IMR-90 (cell line): ENCODE results near the gene SLC36A2. TPM values are rescaled to one million over a fixed set of nuclear protein-coding genes. Genes with fewer than 3 reads are reported as not detected.

Experiments
- ATAC-seq: fragments of 200-7000 bp; cut with Tn5 transposase; 2 replicates; pipeline ENCODE4 v1.9.1; 2020; ENCODE audit warnings: low read depth, mild to moderate bottlenecking, moderate library complexity
- BruUV-seq: library from RNA; stranded (reverse); fragments of 400-500 nt; replicated peaks from 2 replicates; lab custom pipeline; 2021; lab: Mats Ljungman, UMichigan
- CTCF ChIA-PET: fragments of 300-600 bp; formaldehyde crosslinking; extraction: SDS; loops from one replicate; lab custom pipeline; 2021; ENCODE audit warnings: antibody characterized with exemption; lab: Yijun Ruan, JAX
- POLR2A ChIA-PET: fragments of 300-600 bp; sonication (Branson Sonifier 250); formaldehyde crosslinking; loops from one replicate; lab custom pipeline; 2022; ENCODE audit warnings: antibody characterized with exemption; ENCODE audit not compliant: unreplicated experiment; lab: Charles Lee
- DNase-seq: peaks from one replicate; pipeline ENCODE4 v3.0.0; 2013
- H2AFZ ChIP-seq: replicated peaks from 2 replicates; pipeline ENCODE3; 2013; ENCODE audit warnings: low read length, mild to moderate bottlenecking; ENCODE audit not compliant: poor library complexity
- H2AK5ac ChIP-seq: 2 replicates; pipeline ENCODE4 v1.6.1; 2013; ENCODE audit warnings: low read depth, low read length, inconsistent platforms
- H2AK9ac ChIP-seq: replicated peaks from 2 replicates; pipeline ENCODE3; 2013; ENCODE audit warnings: mild to moderate bottlenecking, low read depth, low read length, moderate library complexity; ENCODE audit not compliant: poor library complexity
- H2BK120ac ChIP-seq: 2 replicates; pipeline ENCODE4 v1.6.1; 2013; ENCODE audit warnings: low read depth, low read length, inconsistent platforms
- H2BK15ac ChIP-seq: 3 replicates; pipeline ENCODE4 v1.6.1; 2013; ENCODE audit warnings: low read depth, low read length, inconsistent platforms
- H2BK20ac ChIP-seq: 2 replicates; pipeline ENCODE4 v1.6.1; 2013; ENCODE audit warnings: low read depth, mild to moderate bottlenecking, inconsistent platforms, low read length, moderate library complexity
- H2BK5ac ChIP-seq: 2 replicates; pipeline ENCODE4 v1.6.1; 2013; ENCODE audit warnings: mild to moderate bottlenecking, low read depth, low read length, inconsistent platforms; ENCODE audit not compliant: poor library complexity, severe bottlenecking
- H3K14ac ChIP-seq: replicated peaks from 2 replicates; pipeline ENCODE4 v1.6.1; 2013; ENCODE audit warnings: low read depth, low read length, inconsistent platforms
- H3K18ac ChIP-seq: 2 replicates; pipeline ENCODE4 v1.6.1; 2013; ENCODE audit warnings: low read depth, low read length, control low read depth
- H3K23ac ChIP-seq: 2 replicates; pipeline ENCODE4 v1.6.1; 2013; ENCODE audit warnings: low read depth, low read length, inconsistent platforms
- H3K27ac ChIP-seq: 2 replicates; pipeline ENCODE4 v1.5.1; 2013; ENCODE audit warnings: mild to moderate bottlenecking, control low read depth, low read length; ENCODE audit not compliant: insufficient read depth
- H3K27me3 ChIP-seq: 2 replicates; pipeline ENCODE4 v1.6.1; 2013; ENCODE audit warnings: low read length; ENCODE audit not compliant: control insufficient read depth, insufficient read depth
- H3K36me3 ChIP-seq: 2 replicates; pipeline ENCODE4 v1.6.1; 2013; ENCODE audit warnings: low read length, mixed read lengths; ENCODE audit not compliant: control insufficient read depth, insufficient read depth
- H3K4ac ChIP-seq: 2 replicates; pipeline ENCODE4 v1.6.1; 2013; ENCODE audit warnings: low read depth, low read length, inconsistent platforms
- H3K4me1 ChIP-seq: 2 replicates; pipeline ENCODE4 v1.6.1; 2013; ENCODE audit warnings: low read length, mixed read lengths; ENCODE audit not compliant: control insufficient read depth, insufficient read depth
- H3K4me2 ChIP-seq: 2 replicates; pipeline ENCODE4 v1.6.1; 2013; ENCODE audit warnings: low read depth, mild to moderate bottlenecking, control low read depth, low read length, moderate library complexity
- H3K4me3 ChIP-seq: 2 replicates; pipeline ENCODE4 v1.5.1; 2013; ENCODE audit warnings: low read depth, mild to moderate bottlenecking, control low read depth, low read length, moderate library complexity; ENCODE audit not compliant: insufficient read depth
- H3K56ac ChIP-seq: 2 replicates; pipeline ENCODE4 v1.6.1; 2013; ENCODE audit warnings: low read length, inconsistent platforms; ENCODE audit not compliant: insufficient read depth; ENCODE audit errors: extremely low read depth
- H3K79me1 ChIP-seq, 2 experiments: 2 replicates each; pipeline ENCODE4 v1.6.1; 2013; ENCODE audit warnings: low read length in 2 of 2, inconsistent platforms in 1 of 2, low read depth in 1 of 2
- H3K9ac ChIP-seq: 2 replicates; pipeline ENCODE4 v1.6.1; 2013; ENCODE audit warnings: low read depth, low read length, control low read depth
- H3K9me1 ChIP-seq: 2 replicates; pipeline ENCODE4 v1.6.1; 2013; ENCODE audit warnings: low read length, inconsistent platforms; ENCODE audit not compliant: insufficient read depth
- H3K9me3 ChIP-seq: 2 replicates; pipeline ENCODE4 v1.6.1; 2013; ENCODE audit warnings: low read length; ENCODE audit not compliant: control insufficient read depth, insufficient read depth
- H4K20me1 ChIP-seq: 2 replicates; pipeline ENCODE4 v1.6.1; 2013; ENCODE audit warnings: low read length, inconsistent platforms; ENCODE audit not compliant: insufficient read depth
- H4K5ac ChIP-seq: 2 replicates; pipeline ENCODE4 v1.6.1; 2013; ENCODE audit warnings: mild to moderate bottlenecking, low read depth, low read length, control low read depth
- H4K8ac ChIP-seq, 2 experiments: 2 replicates each; pipeline ENCODE4 v1.6.1; 2013; ENCODE audit warnings: low read depth in 2 of 2, low read length in 2 of 2, control low read depth in 1 of 2, inconsistent platforms in 1 of 2
- H4K91ac ChIP-seq: 2 replicates; pipeline ENCODE4 v1.6.1; 2013; ENCODE audit warnings: low read depth, low read length, inconsistent platforms; ENCODE audit not compliant: insufficient read depth
- BHLHE40 ChIP-seq: fragments of 150-350 bp; IDR thresholded peaks from 2 replicates; pipeline ENCODE4 v1.6.1; 2016; ENCODE audit warnings: mild to moderate bottlenecking, low read depth, low read length
- CEBPB ChIP-seq: IDR thresholded peaks from 2 replicates; pipeline ENCODE4 v1.6.1; 2012; ENCODE audit warnings: low read depth, low read length, improper control_type of control experiment
- CHD1 ChIP-seq: IDR thresholded peaks from 2 replicates; pipeline ENCODE4 v1.6.1; 2012; ENCODE audit warnings: low read depth, low read length, improper control_type of control experiment
- CTCF ChIP-seq: conservative IDR thresholded peaks from 2 replicates; pipeline ENCODE4 v1.5.1; 2012; ENCODE audit warnings: mild to moderate bottlenecking, low read depth, low read length, improper control_type of control experiment
- ELK1 ChIP-seq: fragments of 150-350 bp; IDR thresholded peaks from 2 replicates; pipeline ENCODE4 v1.6.1; 2016; ENCODE audit warnings: low read depth, mild to moderate bottlenecking, low read length, moderate library complexity, borderline replicate concordance
- FOS ChIP-seq: fragments of 150-350 bp; IDR thresholded peaks from 2 replicates; pipeline ENCODE4 v1.6.1; 2016; ENCODE audit warnings: low read depth, low read length
- MAFK ChIP-seq: IDR thresholded peaks from 2 replicates; pipeline ENCODE4 v1.6.1; 2012; ENCODE audit warnings: low read depth, low read length, improper control_type of control experiment
- MAZ ChIP-seq: IDR thresholded peaks from 2 replicates; pipeline ENCODE4 v1.6.1; 2012; ENCODE audit warnings: low read depth, mild to moderate bottlenecking, low read length, improper control_type of control experiment, moderate library complexity, borderline replicate concordance
- MXI1 ChIP-seq: IDR thresholded peaks from 2 replicates; pipeline ENCODE4 v1.6.1; 2012; ENCODE audit warnings: low read depth, mild to moderate bottlenecking, low read length, moderate library complexity, borderline replicate concordance
- NFE2L2 ChIP-seq: fragments of 150-350 bp; IDR thresholded peaks from 2 replicates; pipeline ENCODE4 v1.6.1; 2016; ENCODE audit warnings: low read depth, mild to moderate bottlenecking, low read length
- POLR2A ChIP-seq: IDR thresholded peaks from 2 replicates; pipeline ENCODE4 v1.6.1; 2012; ENCODE audit warnings: mild to moderate bottlenecking, low read depth, low read length
- RAD21 ChIP-seq: IDR thresholded peaks from 2 replicates; pipeline ENCODE4 v1.6.1; 2012; ENCODE audit warnings: low read length, improper control_type of control experiment
- RCOR1 ChIP-seq: IDR thresholded peaks from 2 replicates; pipeline ENCODE4 v1.6.1; 2012; ENCODE audit warnings: mild to moderate bottlenecking, low read length, improper control_type of control experiment; ENCODE audit not compliant: insufficient replicate concordance
- RFX5 ChIP-seq: IDR thresholded peaks from 2 replicates; pipeline ENCODE4 v1.8.0; 2012; ENCODE audit warnings: low read depth, mild to moderate bottlenecking, low read length, moderate library complexity
- SMC3 ChIP-seq: fragments of 150-350 bp; IDR thresholded peaks from 2 replicates; pipeline ENCODE4 v1.6.1; 2016; ENCODE audit warnings: low read depth, mild to moderate bottlenecking, antibody characterized with exemption, low read length, moderate library complexity
- WGBS, 2 experiments: methylation state at CpG; one replicate each; pipeline versions ENCODE4 v1.1.5 to v1.1.7; 2013; ENCODE audit warnings: missing lambda C conversion rate in 2 of 2; ENCODE audit not compliant: insufficient read length in 1 of 2; ENCODE audit errors: extremely low coverage in 2 of 2; 5-methylcytosine and 5-hydroxymethylcytosine counted together
- dilution Hi-C: fragments of 300-500 bp; cut with HindIII; formaldehyde crosslinking; loops from one replicate; pipeline ENCODE4 v1.14.3; 2018; ENCODE audit warnings: low sequenced_read_pairs; ENCODE audit not compliant: unreplicated experiment
- in situ Hi-C: fragments of 300-500 bp; cut with MboI; formaldehyde crosslinking; loops from 3 replicates; pipeline ENCODE4 v1.14.3; 2019; ENCODE audit warnings: low sequenced_read_pairs, inconsistent platforms, mixed read lengths
- intact Hi-C: fragments of 100-400 bp; cut with micrococcal nuclease; formaldehyde crosslinking; loops from 2 replicates; pipeline ENCODE4 v1.10.0; 2022
- polyA plus RNA-seq, 3 experiments: library from polyadenylated mRNA; depleted of rRNA; stranded (reverse); fragments of >200 nt; gene quantifications; 2 replicates each; pipeline ENCODE4 v1.2.3, GENCODE V29; 2012; ENCODE audit warnings: low replicate concordance in 1 of 3
- total RNA-seq: library from RNA; depleted of rRNA; stranded (reverse); fragments of >200 nt; gene quantifications from 2 replicates; pipeline ENCODE4 v1.2.3, GENCODE V29; 2012
- TF ChIP-seq, protein P1 (sequence below): fragments of 150-350 bp; IDR thresholded peaks from 2 replicates; pipeline ENCODE4 v1.6.1; 2017; ENCODE audit warnings: mild to moderate bottlenecking, antibody characterized with exemption, low read length, low read depth

The SLC36A2 gene
- total and polyA plus RNA-seq, 2 of the 4 experiments (the other 2 are of a cell fraction) = not detected

GRCh38 chr5:151327585-151327984, 19.8 kb downstream of the SLC36A2 start:
- Histone ChIP-seq H3K4me1 (no peaks in the 10 kb centered on the region), H4K8ac (no peak overlapping the region), H2BK20ac (no peak overlapping the region), H3K79me1 (no peaks in the 10 kb centered on the region), H4K91ac (no peak overlapping the region), H3K27me3 (no peaks in the 10 kb centered on the region), H3K4me2 (no peak overlapping the region), H3K4ac (no peak overlapping the region), H3K9me1 (no peaks in the 10 kb centered on the region), H4K5ac (no peak overlapping the region), H3K18ac (no peak overlapping the region), H3K23ac (no peak overlapping the region), H3K9me3 (no peaks in the 10 kb centered on the region), H2BK5ac (no peak overlapping the region), H2AFZ (no peak overlapping the region), H4K20me1 (no peaks in the 10 kb centered on the region), H3K56ac (no peak overlapping the region), H3K14ac (no peak overlapping the region), H3K4me3 (no peak overlapping the region), H3K9ac (no peak overlapping the region), H3K36me3 (no peaks in the 10 kb centered on the region), H2AK5ac (no peak overlapping the region), H2BK120ac (no peak overlapping the region), H3K27ac (no peak overlapping the region), H2AK9ac (no peak overlapping the region), H2BK15ac (no peak overlapping the region)
- DNase-seq (no peak), ATAC-seq (no peak)
- TF ChIP-seq MAZ (no peak), RFX5 (no peak), MAFK (no peak), MXI1 (no peak), FOS (no peak), SMC3 (no peak), RCOR1 (no peak), BHLHE40 (no peak), CHD1 (no peak), ELK1 (no peak), CTCF (no peak), NFE2L2 (no peak), RAD21 (no peak), POLR2A (no peak), CEBPB (no peak)
- TF ChIP-seq, protein P1, sequence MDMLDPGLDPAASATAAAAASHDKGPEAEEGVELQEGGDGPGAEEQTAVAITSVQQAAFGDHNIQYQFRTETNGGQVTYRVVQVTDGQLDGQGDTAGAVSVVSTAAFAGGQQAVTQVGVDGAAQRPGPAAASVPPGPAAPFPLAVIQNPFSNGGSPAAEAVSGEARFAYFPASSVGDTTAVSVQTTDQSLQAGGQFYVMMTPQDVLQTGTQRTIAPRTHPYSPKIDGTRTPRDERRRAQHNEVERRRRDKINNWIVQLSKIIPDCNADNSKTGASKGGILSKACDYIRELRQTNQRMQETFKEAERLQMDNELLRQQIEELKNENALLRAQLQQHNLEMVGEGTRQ = no peak
- ChIA-PET POLR2A (no interaction called here), CTCF (no interaction called here)
- BruUV-seq = no TSS peak
- in situ Hi-C loops (no loop called here), intact Hi-C loops (no loop called here), dilution Hi-C loops (no loop called here)
- no CpG with 5 or more reads among the region's 2 CpGs for WGBS, 2 experiments
